Peyer's patch (tissue), 4 donors: Measurements from ENCODE around the gene ASPDH. TPM values are rescaled to one million over a fixed set of nuclear protein-coding genes. Genes with fewer than 3 reads are reported as not detected.

Experiments
- DNase-seq, 3 donors: peaks; one replicate each; pipeline ENCODE4 v3.0.0-alpha.2; 2017 to 2019
- H3K27ac ChIP-seq, 4 donors: fragments of 200-600 bp; sonication (generic); one replicate each; pipeline ENCODE4 v1.5.1; 2016 to 2019
- H3K27me3 ChIP-seq, 2 donors: fragments of 200-600 bp; sonication (generic); one replicate each; pipeline ENCODE4 v1.5.1; 2019
- H3K36me3 ChIP-seq, 3 donors: fragments of 200-600 bp; sonication (generic); one replicate each; pipeline ENCODE4 v1.5.1; 2016 to 2019
- H3K4me1 ChIP-seq, 4 donors: fragments of 200-600 bp; sonication (generic); one replicate each; pipeline ENCODE4 v1.5.1; 2016 to 2019
- H3K4me3 ChIP-seq, 4 donors: fragments of 200-600 bp; sonication (generic); 1 replicate in 3 of 4; 2 replicates in 1 of 4; pipeline ENCODE4 v1.5.1; 2016 to 2019; ENCODE audit warnings: mild to moderate bottlenecking in 1 of 4
- H3K9me3 ChIP-seq, 4 donors: fragments of 200-600 bp; sonication (generic); one replicate each; pipeline ENCODE4 v1.5.1; 2016 to 2019; ENCODE audit warnings: mild to moderate bottlenecking in 1 of 4
- CTCF ChIP-seq, 6 experiments: fragments of 450-650 bp in 4 of 6; fragments of 200-600 bp in 2 of 6; sonication (generic) in 1 of 6; IDR thresholded peaks; one replicate each; pipeline ENCODE4 v1.5.1; 2017 to 2019; ENCODE audit warnings: antibody characterized with exemption in 6 of 6, mild to moderate bottlenecking in 3 of 6, moderate library complexity in 1 of 6
- POLR2A ChIP-seq, 2 donors: fragments of 450-650 bp; IDR thresholded peaks; one replicate each; pipeline ENCODE4 v1.5.1; 2017; ENCODE audit warnings: antibody characterized with exemption in 2 of 2, mild to moderate bottlenecking in 2 of 2, moderate library complexity in 2 of 2
- total RNA-seq, 4 donors: library from RNA; depleted of rRNA; stranded (reverse); fragments of >200 nt; gene quantifications; one replicate each; pipeline ENCODE4 v1.1.0, GENCODE V29; 2016

ASPDH gene
- total RNA-seq, 4 donors from 2014 or later, result 1.6 to 31.9 (median 4.5) TPM; not detected in 1

GRCh38 chr19:50516456-50516855 is 2.7 kb upstream of the ASPDH start:
- Histone ChIP-seq H3K9me3 (no peaks in the 10 kb centered on the region), H3K4me1 (no peaks in the 10 kb centered on the region), H3K4me3 (no peak overlapping the region), H3K27ac (no peak overlapping the region), H3K36me3 (no peaks in the 10 kb centered on the region), H3K27me3 (no peaks in the 10 kb centered on the region)
- DNase-seq, result no peak
- TF ChIP-seq CTCF (IDR thresholded peaks at IDR 0.05) (no peak), POLR2A (IDR thresholded peaks at IDR 0.05) (no peak)

GRCh38 chr19:50515168-50515561 is 1.5 kb upstream of the ASPDH start:
- Histone ChIP-seq H3K27ac (no peak overlapping the region), H3K27me3 (no peaks in the 10 kb centered on the region), H3K4me3 (no peak overlapping the region), H3K4me1 (peaks cover 0 to 6% (median 3%) of the 10 kb centered on the region in 4 donors), H3K36me3 (no peaks in the 10 kb centered on the region), H3K9me3 (no peaks in the 10 kb centered on the region)
- TF ChIP-seq CTCF (IDR thresholded peaks at IDR 0.05), result no peak
- TF ChIP-seq POLR2A (IDR thresholded peaks at IDR 0.05), result no peak
- no peak for DNase-seq

GRCh38 chr19:50514346-50515167 is 844 bp upstream of the ASPDH start:
- H3K27ac ChIP-seq, result no peak overlapping the region
- DNase-seq, result no peak
- H3K27me3 ChIP-seq, result no peaks in the 10 kb centered on the region
- H3K4me1 ChIP-seq, result peaks cover 0 to 8% (median 3%) of the 10 kb centered on the region in 4 donors
- no peaks in the 10 kb centered on the region for H3K36me3 ChIP-seq
- TF ChIP-seq CTCF (IDR thresholded peaks at IDR 0.05), result no peak
- no peak for TF ChIP-seq POLR2A (IDR thresholded peaks at IDR 0.05)
- no peak overlapping the region for H3K4me3 ChIP-seq
- H3K9me3 ChIP-seq, result no peaks in the 10 kb centered on the region

GRCh38 chr19:50512999-50513745 is 541 bp downstream of the ASPDH start:
- Histone ChIP-seq H3K4me3 (peak overlapping the region in 2 of 4 donors; percentile 27 to 34), H3K27me3 (no peaks in the 10 kb centered on the region), H3K36me3 (no peaks in the 10 kb centered on the region), H3K27ac (no peak overlapping the region), H3K4me1 (peaks cover 0 to 8% (median 3%) of the 10 kb centered on the region in 4 donors), H3K9me3 (no peaks in the 10 kb centered on the region)
- TF ChIP-seq POLR2A (IDR thresholded peaks at IDR 0.05), result no peak
- TF ChIP-seq CTCF (IDR thresholded peaks at IDR 0.05), result no peak
- DNase-seq, result peak in 1 of 3 donors; percentile 38

GRCh38 chr19:50512112-50512998 is 1.4 kb downstream of the ASPDH start:
- no peaks in the 10 kb centered on the region for H3K36me3 ChIP-seq
- H3K27me3 ChIP-seq, result no peaks in the 10 kb centered on the region

More at GRCh38 chr19:50512112-50512998, 1.4 kb downstream of the ASPDH start:
- DNase-seq, result peak in 1 of 3 donors; percentile 54
- no peaks in the 10 kb centered on the region for H3K9me3 ChIP-seq
- peak overlapping the region in 1 of 4 donors; percentile 66 for H3K27ac ChIP-seq
- H3K4me1 ChIP-seq, result peaks cover 0 to 8% (median 3%) of the 10 kb centered on the region in 4 donors
- H3K4me3 ChIP-seq, result peak overlapping the region in 1 of 4 donors; percentile 91
- TF ChIP-seq CTCF (IDR thresholded peaks at IDR 0.05) (no peak), POLR2A (IDR thresholded peaks at IDR 0.05) (no peak)
